ENCODE results near the gene EHBP1.
A peak's percentile ranks its signal among the peaks of the same experiment; 100 is the strongest.
"Not testable (repeated sequence)": the region's sequence is repeated elsewhere in the genome, so short reads cannot be mapped to it uniquely, and the experiment has no call there.

The EHBP1 gene

DNA sequence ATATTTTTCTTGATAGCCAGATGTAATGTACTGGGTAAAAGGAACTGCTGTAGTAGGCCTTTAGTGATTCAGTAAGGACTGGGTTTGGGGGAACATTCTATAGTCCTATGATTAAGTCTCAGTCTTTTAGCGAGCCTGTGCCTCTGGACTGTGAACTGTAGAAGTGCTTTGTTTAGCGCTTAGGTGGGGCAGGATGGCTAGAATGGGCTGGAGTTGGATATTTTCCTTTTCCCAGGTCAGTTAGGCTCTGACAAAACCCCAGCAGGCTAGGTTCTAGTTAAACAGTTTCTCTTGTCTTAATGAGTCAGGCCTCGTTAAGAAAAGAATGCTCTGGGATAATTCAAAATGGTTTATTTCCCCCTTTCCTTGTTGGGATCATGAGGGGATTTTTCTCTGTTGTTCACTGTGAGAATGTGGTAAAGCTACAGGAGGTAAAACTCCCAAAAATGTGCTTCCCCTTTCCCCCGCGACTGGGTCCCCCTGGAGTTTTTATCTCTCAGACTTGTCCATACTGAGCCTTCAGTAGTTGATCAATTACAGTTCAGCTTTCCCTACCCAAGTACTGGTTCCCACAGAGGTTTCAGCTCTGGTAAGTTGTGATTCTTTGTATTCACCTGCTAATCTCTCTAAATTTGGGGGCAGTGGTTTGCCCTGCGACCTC, 31.5 kb downstream of the EHBP1 start:
- no peak for DNase-seq

DNA sequence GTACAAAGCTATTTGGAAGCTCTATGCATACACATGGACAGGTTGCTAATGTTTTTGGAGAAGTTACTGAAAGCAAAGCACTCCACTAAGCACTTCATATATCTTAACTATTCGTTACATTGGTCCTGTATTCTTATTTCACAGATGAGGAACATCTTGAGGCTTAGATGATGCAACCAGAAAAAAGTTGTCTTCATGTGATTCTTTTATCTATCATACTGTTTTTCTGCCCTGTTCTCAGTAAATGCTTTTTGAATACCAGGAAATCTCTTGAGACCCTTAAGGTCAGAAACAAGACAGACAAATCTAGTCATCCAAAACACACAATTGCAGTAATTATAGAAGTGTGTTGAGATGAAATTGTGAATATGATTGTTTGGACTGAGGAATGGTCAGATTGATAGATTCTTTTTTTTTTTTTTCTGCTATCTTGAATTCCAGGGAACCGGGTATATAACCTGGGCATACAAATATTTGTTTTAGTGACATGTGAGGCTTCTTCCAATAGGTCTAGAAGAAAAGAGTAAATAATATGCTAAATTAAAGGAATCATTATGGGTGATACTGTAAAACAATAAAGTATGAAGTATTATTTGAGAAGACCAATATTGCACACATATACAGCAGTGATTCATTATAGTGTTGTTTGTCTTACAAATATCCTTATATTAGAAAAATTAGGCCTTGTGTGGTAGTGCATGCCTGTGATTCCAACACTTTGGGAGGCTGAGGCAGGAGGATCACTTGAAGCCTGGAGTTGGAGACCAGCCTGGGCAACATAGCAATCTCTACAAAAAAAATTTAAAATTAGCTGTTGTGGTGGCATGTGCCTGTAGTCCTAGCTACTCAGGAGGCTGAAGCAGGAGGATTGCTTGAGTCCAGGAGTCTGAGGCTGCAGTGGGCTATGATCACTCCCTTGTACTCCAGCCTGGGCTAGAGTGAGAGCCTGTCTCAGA, 33.7 kb downstream of the EHBP1 start:
- DNase-seq: no peak

DNA sequence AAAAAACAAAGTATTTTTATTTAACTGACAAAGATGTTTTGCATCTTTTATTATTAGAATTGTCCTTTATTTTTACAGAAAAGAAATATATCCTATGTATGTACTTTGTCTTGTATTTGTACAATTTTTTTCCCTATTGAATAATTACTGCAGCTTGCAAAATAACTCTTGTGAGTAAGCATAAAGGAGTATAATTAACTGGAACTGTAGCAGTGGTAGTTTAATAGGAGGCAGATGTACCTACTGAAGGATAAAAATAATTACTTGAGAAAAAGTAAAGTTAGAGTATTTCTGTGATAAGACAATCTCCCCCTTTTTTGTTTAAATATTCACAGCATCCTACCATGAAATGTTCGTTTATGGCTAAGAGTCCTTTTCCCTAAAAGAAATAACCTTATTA, 34.7 kb downstream of the EHBP1 start:
- DNase-seq: no peak

DNA sequence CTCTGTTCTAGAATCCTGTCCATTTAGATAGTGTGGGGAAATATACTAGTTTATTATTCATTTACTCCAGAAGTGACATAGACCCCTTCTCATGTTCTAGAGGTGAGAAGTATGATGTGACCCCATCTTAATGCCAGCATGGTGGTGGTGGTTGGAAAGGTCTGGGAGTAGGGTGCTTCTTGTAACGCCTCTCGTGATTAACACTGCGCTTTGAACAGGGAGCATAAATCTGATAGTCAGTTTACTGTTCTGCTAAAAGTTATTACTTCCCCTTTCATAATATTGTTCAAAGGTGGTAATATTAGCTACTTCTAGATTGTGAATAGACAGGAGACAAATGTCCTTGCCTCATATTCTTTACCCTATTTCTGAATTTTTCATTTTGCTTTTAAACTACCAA, 35.6 kb downstream of the EHBP1 start:
- DNase-seq: no peak

DNA sequence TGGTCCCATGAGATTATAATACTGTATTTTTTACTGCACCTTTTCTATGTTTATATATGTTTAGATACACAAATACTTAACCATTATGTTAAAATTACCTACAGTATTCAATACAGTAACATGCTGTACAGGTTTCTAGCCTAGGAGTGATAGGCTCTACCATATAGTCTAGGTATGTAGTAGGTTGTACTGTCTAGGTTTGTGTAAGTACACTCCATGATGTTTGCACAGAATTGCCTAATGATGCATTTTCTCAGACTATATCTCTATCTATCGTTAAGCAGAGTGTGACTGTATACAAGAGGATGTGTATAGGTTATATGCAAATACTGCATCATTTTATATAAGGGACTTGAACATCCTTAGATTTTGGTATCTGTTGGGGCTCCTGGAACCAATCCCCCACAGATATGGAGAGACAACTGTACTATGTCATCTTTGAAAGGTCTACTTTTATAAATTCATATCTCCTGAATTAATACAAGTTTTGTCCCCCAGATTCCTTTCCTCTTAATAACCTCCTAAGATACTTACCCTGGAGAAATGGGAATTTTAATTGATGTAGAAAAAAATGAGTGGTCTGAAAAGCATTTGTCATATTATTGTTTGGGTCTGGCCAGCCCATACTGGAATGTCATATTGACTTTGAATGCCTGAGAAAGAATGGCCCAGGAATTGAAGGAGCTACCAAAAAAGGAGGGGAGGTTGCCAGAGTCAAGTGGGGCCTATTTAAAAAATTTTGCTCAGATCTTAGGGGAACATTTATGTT, 36.6 kb downstream of the EHBP1 start:
- no peak for DNase-seq

DNA sequence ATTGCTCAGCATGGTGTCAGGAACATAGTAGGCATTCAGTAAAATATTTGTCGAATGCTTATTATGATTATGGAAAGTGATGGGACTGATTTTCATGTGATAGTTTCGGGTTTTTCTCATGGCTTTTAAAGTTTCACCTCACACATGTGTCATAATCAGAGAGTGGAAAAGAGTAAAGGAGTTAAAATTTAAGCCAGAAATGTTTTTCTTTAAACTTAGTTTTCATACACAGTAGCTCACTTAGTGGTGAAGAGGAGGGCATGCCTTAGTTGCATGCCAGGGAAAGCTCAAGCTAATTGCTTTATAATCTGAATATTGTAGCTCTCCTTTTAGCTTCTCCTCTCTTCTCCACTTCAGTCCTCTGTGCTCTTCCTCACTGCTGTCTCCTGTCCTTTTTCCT, 38.0 kb downstream of the EHBP1 start:
- DNase-seq: no peak

DNA sequence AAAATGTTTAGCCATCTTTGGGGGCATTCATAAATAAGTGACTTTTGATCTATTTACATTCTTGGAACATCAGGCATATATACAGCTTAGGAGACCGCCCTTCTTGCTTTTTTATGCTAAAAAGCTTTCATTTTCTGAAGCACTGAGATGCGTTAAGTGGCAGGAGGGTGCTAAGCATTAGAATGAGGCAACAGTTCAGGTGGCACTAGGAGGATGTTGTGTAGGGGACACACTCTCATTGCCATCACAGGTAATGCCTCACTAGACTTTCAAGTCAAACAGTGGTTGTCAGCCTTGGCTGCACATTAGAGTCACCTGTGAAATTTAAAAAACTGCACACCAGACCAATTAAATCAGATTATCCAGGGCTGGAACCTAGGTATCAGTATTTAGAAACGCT, 39.1 kb downstream of the EHBP1 start:
- no peak for DNase-seq

DNA sequence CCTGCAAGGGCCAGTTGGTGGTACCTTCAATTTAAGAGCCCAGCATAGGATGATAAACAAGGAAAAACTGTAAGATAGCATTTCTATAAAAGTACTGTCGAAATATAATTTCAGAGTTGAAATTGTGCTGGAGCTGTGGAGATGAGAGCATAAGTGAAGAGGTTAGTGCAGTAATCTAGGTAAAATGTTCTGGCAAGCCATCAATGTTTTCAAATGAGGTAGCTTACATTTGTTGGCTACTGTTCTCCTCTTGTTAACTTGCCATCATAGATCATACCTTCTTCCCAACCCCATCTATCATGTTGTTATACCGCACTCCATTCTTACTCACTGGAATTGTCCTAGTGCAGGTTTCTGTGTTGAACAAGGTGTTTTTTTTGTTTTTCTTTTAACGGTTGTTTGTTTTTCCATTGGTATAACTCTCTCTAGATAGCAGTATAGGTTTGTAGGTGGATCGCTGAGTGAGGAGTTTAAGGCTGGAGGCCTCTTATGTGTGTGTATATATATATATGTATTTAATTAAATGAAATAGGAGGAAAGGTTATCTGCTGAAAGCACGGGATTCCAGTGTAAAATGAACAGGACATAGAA, 40.5 kb downstream of the EHBP1 start:
- no peak for DNase-seq

GRCh38 chr2:62747169-62747568, 41.7 kb downstream of the EHBP1 start:
- DNase-seq: no peak

GRCh38 chr2:62747876-62748275, 42.4 kb downstream of the EHBP1 start:
- DNase-seq: no peak

DNA sequence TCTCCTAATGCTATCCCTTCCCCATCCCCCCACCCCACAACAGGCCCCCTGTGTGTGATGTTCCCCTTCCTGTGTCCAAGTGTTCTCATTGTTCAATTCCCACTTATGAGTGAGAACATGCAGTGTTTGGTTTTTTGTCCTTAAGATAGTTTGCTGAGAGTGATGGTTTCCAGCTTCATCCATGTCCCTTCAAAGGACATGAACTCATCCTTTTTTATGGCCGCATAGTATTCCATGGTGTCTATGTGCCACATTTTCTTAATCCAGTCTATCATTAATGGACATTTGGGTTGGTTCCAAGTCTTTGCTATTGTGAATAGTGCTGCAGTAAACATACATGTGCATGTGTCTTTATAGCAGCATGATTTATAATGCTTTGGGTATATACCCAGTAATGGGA, 43.6 kb downstream of the EHBP1 start:
- not testable (repeated sequence) for DNase-seq

DNA sequence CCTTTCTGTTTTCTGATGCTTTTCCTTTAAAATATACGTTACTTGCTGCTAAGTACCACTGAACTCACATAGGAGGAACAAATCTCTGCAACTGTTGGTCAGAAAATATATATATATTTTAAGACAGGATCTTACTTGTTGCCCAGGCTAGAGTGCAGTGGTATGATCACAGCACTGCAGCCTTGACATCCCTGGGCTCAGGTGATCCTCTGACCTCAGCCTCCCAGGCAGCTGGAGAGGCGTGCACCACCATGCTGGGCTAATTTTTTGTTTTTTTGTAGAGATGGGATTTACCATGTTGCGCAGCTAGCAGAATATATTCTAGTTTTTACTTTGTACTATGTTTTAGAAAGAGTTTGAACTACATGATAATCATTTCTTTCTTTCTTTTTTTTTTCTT, 51.5 kb downstream of the EHBP1 start:
- DNase-seq: no peak

DNA sequence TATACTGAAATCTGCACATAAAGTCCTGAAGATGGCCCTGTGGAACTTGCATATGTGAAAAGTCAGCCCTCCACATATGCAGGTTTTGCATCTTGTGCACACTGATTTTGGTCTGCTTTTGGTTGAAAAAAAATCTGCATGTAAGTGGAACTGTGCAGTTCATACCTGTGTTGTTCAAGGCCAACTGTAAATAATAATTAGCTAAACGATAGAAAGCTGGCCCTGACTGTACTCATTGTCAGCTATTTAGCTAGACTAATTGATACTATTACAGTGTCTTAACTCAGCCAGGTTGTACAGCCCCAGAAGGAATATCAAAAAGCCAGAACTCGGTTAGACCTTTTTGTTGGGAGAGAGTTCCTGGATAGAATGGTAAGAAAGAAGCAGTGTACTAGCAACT, 54.5 kb downstream of the EHBP1 start:
- DNase-seq: no peak

DNA sequence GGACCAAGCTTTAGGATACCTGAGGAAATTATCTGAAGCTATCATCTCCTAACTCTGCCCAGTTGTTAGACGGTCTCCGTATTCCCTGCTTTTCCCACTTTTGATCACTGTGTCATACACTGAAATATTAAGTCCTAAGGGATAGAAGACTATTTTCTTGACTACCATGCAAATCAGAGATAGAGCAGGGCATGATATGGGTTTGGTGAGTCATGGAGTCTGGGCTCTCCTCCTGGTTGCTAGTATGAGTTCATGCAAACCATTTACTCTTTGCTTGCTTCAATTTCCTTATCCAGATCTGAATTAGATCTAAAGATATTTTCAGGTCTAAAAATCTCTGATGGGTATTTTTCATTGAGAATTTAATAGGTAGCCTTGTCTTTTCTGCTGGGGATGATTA, 55.0 kb downstream of the EHBP1 start:
- no peak for DNase-seq

GRCh38 chr2:62765619-62766376, 60.3 kb downstream of the EHBP1 start:
- DNase-seq: no peak

DNA sequence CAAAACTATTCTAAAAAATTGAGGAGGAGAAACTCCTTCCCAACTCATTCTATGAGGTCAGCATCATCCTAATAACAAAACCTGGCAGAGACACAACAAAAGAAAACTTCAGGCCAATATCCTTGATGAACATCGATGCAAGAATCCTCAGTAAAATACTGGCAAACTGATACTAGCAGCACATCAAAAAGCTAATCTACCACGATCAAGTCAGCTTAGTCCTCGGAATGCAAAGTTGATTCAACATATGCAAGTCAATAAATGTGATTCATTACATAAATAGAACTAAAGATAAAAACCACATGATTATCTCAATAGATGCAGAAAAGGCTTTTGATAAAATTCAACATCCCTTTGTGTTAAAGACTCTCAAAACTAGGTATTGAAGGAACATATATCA, 63.1 kb downstream of the EHBP1 start:
- DNase-seq: no peak

DNA sequence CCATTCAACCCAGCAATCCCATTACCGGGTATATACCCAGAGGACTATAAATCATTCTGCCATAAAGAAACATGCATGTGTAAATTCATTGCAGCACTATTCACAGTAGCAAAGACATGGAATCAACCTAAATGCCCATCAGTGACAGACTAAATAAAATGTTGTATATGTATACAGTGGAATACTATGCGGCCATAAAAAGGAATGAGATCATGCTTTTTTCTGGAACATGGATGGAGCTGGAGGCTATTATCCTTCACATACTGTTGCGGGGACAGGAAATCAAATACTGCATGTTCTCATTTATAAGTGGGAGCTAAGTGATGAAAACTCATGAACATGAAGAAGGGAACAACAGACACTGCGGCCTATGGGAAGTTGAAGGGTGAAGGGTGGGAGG, 65.1 kb downstream of the EHBP1 start:
- no peak for DNase-seq

DNA sequence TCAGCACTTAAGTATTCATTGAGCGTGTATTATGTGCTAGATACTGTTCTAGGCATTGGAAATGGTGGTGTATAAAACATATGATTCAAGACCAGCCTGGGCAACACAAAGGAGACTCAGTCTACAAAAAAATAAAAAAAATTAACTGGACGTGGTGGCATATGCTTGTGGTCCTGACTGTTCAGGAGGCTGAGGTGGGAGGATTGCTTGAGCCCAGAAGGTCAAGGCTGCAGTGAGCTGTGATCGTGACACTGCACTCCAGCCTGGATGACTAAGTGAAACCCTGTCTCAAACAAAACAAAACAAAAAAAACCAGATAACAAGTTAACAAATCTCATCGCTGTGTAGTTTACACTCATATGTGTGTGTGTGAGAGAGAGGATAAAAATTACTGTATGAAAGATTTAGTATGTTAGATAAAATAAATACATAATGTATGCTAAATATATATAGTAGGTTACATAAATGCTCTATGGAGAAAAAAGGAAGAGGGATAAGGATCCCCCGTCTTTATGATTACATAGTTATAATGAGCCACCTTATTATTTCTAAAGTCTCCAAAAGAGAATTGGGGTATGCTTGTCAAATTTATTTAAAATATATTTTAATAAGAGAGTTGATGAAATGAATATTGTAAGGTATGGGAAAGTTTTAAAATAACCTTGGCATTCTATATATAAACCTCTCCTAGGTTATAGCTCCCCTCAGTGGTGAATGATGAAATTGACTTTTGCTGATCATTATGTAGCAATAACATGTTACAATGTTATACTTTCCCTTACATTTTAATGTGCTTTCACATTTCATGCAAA, 69.2 kb downstream of the EHBP1 start:
- DNase-seq: peak; percentile 26

DNA sequence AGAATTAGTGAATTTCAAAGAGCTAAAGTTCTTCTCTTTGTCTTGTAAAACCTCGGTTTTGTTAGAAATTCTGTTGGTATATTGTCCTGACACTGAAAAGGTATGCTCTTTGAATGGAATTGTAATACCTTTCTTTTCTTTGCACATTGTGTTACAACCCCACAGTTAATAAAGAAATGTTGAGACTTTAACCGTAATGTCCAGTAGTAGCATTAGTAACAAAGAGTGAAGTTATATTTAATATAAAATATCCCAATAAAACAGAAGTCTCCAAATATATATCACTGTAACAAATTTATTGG, 69.8 kb downstream of the EHBP1 start:
- DNase-seq: no peak

DNA sequence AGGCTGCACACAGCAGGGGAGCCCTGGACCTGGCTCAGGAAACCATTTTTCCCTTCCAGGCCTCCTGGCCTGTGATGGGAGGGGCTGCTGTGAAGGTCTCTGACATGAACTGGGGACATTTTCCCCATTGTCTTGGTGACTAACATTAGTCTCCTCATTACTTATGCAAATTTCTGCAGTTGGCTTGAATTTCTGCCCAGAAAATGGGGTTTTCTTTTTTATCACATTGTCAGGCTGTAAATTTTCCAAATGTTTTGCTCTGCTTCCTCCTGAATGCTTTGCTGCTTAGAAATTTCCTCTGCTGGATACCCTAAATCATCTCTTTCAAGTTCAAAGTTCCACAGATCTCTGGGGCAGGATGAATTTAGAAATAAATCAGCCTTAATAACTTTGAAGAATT, 78.2 kb downstream of the EHBP1 start:
- DNase-seq: no peak

DNA sequence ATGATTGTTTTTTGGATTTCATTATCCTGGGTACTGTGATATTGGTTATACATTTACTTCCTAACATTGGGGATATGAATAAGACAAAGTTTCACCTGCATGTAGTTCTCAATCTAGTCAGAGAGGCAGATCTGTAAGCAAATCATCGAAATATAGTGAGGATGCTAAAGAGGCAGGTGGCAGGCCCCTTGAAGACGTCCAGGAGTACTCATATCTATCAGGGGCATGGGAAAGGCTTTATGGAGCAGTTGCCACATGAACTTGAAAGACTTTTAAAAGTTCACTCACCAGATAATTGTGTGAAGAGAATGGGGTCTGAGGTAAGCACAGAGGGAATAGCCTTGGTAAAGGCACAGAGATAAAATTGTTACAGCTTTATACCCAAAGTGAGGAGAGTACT, 78.8 kb downstream of the EHBP1 start:
- DNase-seq: no peak

DNA sequence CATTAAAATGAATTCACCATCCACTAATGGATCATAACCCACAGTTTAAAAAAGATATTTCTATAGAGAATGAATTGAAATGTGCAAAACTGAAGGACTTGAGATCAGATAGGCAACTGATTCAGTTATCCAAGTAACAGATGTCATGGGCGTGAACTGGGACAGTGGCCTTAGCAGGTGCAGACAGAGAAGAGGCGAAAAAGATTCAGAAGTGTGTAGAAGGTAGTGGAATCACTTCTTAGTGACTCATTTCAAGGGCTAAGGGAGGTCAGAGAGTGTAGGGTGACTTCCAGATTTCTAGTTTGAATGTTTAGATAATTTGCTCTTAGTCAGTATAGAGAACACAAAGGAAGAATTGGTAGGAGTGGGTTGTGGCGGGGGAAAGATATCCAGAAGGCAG, 79.7 kb downstream of the EHBP1 start:
- DNase-seq: peak; percentile 8

Measured in activated CD4-positive, alpha-beta T cell treated with anti-CD3 and anti-CD28 coated beads, Interleukin-2, amount 50 U/mL, for 16 hours (primary cell).